Peyer's patch (tissue), 4 donors: ENCODE data around the gene VCL.

Source experiments
- CTCF ChIP-seq, 6 experiments: fragments of 450-650 bp in 4 of 6; fragments of 200-600 bp in 2 of 6; sonication (generic) in 1 of 6; IDR thresholded peaks; one replicate each; pipeline ENCODE4 v1.5.1; 2017 to 2019; ENCODE audit warnings: antibody characterized with exemption in 6 of 6, mild to moderate bottlenecking in 3 of 6, moderate library complexity in 1 of 6
- POLR2A ChIP-seq, 2 donors: fragments of 450-650 bp; IDR thresholded peaks; one replicate each; pipeline ENCODE4 v1.5.1; 2017; ENCODE audit warnings: antibody characterized with exemption in 2 of 2, mild to moderate bottlenecking in 2 of 2, moderate library complexity in 2 of 2

- TF ChIP-seq CTCF (IDR thresholded peaks at IDR 0.05) = no peak
- no peak for TF ChIP-seq POLR2A (IDR thresholded peaks at IDR 0.05)
These were observed 38.3 kb upstream of the VCL start for GRCh38 chr10:73959484-73960243.
